GDM1 (cell line): ENCODE measurements around the gene EPHX1.
A peak's percentile ranks its signal among the peaks of the same experiment; 100 is the strongest.

Source experiments
- DNase-seq: peaks from one replicate; lab custom pipeline; 2025; lab: John Stamatoyannopoulos, UW

EPHX1 gene

DNA sequence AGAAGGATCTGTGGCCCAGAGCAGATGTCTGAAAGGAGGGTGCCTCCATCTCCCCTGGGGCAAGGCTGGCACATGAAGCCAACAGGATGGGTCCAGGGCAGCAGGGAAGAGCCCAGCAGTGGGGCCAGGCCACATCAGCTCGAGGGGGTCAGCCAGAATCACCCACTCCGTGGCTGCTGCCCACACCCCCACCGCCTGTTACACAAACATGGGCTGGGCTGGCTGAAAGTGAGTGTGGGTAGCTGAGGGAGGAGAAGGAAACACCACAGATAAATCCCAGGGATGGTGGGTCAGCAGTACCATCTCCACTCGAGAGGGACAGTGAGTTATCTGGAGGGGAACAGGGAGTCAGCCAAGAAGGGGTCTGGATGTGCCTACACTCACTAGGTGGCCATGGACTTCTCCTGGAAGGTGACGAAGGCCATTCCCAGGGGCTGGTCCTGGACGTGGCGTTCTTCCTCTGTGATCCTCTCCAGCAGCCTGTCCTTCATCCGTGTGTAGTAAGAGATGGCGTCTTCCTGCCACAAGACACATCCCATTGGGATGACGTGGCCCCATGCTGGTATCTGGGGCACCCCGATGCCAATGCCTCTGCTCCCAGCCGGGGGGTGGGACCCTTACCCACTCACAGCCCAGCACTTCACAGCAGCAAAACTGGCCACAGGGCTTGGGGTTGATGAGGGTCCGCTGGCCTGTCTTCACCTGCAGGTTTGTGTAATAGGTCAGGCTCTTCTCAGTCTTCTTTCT is 52.1 kb downstream of the EPHX1 start:
- DNase-seq: no peak

DNA sequence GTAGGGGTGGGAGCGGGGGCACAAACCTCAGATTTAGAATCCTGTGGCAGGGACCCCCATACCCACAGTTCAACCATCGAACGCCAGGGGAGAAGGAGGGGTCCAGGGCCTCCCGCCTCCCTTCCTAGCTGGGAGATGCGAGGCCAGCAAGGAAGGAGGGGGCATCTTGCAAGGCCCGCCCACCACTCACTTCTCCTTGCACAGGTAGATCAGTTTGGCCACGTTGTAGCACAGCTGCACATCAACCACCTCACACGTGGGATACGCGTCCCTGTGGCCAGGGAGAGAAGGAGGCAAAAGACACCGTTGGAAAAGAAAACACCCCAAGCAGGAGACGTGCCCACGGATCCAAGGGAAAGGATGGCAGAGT is 52.6 kb downstream of the EPHX1 start:
- DNase-seq: no peak

DNA sequence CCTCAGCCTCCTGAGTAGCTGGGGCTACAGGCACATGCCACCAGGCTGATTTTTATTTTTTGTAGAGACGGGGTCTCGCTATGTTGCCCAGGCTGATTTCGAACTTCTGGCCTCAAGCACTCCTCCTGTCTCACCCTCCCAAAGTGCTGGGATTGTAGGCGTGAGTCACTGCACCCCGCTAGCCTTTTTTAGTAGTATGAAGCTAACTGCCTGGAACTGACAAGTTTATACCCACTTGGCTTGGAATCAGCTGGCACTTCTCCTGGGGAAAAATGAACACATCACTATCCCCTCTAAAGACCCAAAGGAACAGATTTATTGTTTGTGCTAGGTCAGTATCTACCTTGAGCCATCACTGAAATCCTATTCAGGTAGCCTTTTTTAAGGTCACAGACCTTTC is 53.2 kb downstream of the EPHX1 start:
- DNase-seq: no peak

DNA sequence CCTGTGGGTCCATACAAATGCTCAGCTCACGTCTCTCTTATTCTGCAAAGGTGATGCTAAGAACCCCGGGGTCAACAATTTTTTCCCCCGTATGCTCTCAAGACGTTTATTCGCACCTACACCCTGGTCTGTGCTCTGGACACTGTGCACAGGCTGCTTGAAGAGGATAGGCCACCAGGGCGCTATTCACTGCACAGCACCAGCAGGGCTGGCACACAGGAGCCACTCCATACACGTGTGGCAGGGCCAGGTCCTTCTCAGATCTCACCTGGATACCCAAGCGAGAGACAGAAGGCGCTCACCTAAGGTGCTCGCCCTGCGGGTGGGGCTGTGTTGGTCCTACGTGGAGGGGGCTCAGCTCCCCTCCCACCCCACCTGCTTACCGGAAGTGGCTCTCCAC is 55.6 kb downstream of the EPHX1 start:
- DNase-seq: no peak

DNA sequence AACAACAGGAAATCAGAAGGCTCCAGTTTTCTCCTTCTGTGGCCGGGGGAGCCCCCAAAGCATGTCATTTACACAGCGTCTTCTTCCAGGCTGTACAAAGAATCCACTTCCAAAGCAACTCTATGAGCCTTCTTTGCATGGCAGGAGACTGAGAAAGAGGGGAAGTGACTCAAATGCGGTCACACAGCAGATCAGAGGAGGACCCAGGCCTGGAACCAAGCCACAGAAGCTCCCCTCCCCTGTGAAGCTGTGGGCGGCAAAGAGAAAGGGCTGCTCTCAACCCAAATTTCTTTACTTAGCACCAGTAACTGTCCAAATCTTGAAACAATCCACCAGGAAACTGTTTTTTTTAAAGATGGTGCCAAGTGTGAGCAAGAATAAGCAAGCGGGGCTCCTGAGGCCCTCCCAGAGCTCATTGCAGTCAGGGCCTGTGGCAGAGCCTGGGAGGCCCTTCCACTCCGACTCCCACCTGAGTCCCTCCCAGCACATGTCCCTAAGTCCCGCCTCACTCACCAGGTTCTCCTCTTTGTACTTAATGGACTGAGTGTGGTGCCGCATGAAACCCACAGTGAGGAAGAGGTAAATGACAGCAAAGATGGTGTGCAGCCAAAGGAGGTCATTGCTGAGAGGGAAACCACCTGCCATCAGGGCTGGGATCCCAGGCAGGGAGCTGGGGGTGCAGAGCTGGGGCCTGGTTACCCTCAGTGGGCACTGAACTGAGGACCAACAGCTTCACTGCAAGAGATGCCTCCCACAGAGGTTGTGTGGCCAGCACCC is 56.3 kb downstream of the EPHX1 start:
- peak; percentile 78 for DNase-seq

DNA sequence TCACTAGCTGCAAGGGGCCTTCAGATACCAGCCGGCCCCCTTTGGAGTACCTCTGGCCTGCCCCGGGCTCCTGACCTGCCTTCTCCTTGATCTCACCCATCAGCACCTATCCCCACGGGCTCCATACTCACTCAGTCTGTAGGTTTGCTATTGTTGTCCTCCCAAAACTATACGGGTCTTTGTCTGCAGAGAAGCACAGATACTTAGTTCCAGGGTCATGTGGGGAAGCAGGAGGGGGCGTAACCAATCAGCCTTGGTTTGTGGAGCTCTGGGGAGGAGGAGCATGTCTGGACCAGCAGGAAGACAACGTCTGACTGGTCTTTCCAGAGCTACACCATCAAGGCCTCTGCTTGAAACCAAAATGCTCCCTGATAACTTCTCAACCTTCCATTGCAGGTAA is 57.1 kb downstream of the EPHX1 start:
- DNase-seq: no peak

DNA sequence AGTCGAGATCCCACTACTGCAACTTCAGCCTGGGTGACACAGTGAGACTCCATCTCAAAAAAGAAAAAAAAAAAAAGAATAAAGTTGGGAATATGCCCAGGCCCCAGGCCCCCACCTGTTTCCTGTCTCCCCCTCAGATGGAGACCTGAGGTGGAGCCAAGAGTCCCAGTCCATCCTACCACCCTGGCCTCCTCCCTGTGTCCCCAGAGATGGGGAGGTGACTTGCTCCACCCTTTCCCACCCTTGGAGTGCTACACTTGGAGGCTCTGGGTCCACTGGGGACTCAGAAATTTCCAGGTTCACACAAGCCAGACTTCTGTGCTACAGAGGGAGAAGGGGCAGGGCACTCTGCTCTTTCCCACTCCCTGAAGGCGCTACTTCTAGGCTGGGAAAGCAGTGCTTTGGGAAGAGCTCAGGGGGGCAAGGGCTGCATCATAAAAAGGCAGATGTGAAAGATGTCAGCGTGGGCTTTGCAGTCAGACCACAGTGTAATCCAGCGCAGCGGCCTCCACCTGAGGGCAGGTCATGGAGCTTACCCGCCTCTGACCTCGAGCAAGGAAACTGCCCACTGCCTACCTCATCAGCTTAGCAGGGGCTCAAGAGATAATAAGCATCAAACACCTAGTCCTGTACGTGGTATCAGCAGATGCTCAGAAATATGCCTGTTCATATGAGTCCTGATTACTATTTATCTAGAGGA is 58.9 kb downstream of the EPHX1 start:
- DNase-seq: no peak

DNA sequence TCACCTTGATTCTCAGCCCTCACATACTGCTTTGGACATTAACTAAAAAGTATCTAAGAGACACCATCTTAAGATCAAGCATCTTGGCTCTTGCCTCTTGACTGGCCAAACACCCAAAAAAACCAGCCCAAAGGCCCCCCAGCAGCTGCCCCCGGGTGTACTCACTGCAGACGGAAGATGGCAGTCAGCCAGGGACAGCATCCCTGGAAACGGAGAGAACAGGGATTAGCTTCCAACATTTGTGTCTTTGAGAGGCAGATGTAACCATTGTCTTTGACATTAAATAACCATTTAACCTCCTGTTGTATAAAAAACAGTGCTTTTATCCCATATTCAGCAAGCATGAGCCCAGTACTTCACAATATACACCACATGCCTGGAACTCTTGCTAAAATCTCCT is 61.0 kb downstream of the EPHX1 start:
- DNase-seq: no peak

DNA sequence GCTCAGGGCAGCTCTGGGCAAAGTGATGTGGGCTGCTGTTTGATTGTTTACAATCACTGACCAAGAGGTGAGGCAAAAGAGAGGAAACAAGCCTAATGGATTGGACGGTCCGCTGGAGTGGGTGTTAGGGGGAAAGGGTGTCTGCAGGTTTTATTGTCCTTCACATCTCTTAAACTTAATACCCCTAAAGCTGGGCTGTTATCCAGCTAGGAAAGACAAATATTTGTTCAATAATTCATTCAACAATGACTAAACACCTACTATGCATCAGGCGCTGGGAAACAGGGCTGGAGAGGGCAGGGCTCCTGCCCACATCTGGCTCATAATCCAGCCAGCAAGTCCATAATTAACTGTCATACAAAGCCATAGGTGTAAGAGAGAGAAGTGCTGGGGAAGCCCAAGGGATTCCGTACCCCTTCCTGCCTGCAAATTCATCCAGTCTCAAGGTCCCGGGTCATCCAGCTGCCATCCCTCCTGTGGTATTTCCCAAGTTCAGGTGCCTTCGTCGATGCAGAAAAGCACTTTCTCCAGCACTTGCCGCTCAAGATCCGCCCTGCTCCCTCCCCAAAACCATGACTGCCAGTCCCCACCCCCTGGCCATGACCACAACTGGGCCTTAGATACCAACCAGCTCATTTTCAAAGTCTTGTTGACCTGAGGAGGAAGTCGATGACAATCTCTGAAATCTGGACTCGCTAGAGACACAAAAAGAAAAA is 61.6 kb downstream of the EPHX1 start:
- DNase-seq: no peak

DNA sequence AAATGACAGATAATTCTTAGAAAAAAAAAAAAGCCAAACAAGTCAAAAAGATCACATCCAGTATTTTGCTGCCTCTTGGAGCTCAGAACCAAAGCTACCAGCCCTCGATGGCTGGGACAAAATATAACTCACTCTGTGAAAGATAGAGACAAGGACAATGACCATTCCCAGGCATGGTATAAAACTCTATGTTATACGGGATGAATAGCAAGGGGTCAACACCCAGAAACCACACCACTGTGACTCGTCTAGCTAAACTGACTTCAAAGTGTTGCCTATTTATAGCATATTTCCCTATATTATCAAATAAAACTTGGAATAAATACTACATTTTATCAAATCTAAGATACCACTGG is 62.1 kb downstream of the EPHX1 start:
- DNase-seq: no peak

DNA sequence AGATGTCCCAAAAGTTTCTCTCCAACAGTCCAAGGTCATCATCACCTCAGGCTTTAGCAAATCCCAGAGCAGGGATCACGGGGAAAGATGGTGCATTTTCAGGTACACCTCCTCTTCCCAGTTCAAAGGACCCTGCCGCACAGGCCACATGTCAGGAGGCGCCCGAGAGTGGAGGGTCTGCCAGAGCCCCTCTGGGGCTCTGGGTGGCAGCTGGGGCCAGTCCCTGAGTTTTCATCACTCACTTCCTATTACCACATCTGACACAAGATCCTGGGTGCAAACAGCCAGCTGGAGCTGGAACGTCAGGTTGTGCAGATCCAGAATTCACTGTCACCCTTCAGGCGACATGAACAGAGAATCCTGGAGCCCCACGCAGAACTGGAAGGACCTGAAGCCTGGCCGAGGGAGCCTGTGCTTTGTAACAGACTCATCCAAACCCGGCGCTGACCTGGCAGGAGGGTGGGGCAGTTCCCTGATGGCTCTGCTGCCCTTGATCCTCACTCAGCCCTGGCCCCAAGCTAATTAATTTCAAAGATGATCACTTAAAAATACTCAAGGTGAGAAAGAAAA is 63.4 kb downstream of the EPHX1 start:
- DNase-seq: no peak

DNA sequence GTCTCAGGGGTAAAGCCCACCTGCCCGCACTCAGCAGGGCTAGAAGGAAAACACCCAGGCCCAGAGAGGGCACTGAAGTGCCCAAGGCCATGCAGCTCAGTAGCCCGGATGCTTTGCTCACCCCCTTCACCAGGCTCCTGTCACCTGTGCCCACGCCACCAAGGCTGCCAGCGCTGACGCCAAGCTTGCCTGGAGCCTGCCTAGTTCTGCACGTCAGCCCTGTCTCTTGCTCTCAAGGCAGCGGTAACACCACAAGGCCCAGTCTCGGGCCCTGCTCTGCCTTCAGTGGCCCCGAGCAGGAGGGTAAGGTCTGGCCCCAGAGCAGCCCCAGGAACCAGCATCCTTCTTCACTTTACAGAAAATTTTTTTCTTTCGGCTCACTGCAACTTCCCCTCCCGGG is 64.5 kb downstream of the EPHX1 start:
- no peak for DNase-seq

DNA sequence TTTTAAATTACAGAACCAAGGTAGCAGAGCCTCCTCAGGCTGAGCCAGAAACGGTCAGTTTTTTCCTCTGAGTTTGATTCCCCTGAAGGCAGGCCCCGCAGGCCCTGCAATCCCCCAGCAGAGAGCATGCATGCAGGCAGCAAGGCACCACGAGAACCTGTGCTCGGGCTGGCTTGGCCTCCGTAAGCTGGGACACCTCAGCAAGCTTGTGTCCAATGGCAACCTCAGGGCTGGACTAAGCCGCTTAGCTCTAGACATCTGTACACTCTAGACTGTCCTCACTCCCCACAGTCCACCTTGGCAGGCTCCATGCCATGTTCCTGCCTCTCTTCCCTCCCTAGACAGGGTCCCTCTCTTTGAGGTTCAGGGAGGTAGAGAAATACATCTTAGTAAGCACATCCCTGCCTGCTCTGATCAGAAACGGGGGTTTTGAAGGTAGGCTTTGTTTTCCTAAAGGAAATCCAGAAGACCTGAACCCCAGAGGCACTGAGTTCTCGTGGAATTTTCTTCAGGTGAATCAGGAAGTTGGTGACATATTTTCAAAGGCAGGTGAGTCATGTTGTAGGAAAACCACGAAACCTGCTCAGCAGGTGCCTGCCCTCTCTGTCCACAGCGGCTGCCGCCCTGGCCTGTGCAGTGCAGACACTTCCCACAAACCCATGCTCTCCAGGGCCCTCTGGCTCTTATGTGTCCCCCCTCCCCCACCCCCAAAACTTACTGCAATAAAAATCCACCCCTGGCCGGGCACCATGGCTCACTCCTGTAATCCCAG is 65.3 kb downstream of the EPHX1 start:
- DNase-seq: no peak

DNA sequence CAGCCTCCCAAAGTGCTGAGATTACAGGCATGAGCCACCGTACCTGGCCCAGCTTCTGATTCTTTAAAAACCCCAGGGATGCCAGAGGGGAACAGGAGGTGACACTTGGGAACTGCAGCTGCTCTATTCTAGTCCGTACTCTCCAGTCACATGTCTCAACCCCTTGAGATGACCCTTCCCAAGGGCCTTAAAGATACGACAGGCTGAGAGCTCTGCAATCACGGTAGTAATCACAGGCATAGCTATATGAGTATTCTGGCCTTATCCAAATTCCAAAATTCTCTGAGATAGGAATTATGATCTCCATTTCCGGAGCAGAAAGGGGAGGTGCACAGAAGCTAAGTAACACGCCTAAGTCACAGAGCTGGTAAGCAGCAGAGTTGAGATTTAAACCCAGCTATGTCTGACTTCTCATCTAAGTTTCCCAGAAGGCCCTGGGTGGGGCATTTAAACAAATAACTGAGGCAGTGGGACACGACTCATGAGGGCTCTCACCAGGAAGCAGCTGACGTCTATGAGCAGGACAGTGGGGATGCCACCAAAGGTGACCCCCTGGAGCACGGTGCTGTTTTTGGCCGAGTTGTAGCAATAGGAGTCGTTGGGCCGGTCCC is 67.1 kb downstream of the EPHX1 start:
- DNase-seq: no peak

DNA sequence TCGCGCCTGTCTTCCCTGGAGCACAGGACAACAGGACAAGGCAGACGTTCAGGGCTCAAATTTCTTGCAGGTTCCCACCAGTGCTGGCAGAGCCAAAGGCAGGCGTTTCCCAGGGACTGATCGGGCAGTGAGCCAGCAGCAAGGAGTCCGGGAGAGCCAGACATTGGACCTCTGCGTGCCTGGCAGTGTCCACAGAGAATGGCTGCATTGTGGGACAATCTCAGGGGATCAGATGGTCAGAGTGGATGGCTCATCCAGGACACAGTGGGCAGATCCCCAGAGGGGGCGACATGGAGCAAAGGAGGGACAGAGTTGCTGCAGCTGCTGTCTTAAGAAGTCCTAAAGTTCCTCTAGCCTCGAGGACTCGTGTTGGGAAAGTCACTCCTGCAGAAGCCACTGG is 67.7 kb downstream of the EPHX1 start:
- peak; percentile 27 for DNase-seq

DNA sequence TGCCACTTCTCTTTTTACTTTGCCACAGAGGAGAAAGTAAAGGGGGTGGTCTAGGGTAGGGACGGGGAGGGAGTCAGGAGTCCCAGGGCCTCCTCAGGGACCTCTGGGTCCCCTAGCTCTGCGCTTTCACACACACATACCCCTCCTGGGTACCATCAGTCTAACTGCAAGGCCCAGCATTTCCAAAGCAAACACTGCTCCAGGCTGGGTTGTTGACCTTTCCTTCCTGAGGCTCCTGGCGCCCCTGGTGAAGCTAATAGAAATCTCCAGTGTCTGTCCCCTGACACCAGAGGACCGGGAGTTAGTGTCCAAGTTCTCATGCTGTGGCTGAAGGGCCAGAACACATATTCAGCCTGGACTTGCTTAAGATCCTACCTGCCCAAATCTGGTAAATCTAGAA is 68.4 kb downstream of the EPHX1 start:
- DNase-seq: no peak

DNA sequence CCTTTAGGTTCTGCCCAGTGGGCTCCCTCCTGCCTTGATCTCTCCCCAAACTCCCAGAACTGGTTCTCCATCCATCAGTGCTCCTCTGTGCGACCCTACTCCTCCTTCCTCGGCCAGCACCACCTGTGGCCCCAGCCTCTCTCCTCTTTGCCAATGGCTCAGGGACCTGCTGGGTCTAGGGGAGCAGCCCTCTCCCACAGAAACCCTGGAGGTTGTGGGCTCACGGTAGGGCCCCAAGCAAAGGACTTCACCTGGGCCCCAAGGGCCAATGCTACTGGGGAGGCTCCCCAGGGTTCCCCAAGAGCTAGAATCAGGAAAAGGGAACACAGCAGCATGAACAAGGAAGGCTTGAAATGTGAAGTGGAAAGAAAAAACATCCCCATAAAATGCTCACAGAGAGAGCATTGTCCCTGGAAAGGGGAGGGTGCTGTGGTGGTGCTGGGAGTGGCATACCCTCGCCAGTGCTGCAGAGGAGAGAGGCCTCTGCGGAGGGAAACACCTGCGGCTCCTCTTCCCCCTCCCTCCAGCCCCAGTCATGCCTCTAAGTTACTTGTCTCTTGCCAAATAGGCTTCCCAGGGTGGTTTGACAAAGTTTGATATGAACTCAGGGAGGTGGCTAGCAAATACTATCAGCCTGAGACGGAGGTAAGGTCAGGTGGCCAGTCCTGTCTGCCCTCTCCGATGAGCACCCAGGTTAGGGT is 69.7 kb downstream of the EPHX1 start:
- no peak for DNase-seq

DNA sequence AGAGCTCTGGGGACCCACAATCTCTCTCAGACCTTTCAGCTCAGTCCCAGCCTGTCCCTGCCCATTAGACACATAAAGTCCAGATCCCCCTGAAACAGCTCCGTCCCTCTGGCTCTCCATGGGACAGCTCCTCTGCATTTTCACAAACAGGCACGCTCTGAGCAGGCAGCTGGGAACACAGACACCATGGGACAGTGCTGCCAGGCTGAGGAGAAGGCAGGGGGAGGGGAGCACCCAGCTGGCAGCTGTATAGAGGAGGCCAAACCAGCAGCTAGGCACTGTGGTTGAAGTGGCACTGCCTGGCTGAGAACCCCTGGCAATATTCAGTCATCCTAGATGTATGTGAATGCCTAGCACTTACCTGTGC is 70.3 kb downstream of the EPHX1 start:
- DNase-seq: no peak

DNA sequence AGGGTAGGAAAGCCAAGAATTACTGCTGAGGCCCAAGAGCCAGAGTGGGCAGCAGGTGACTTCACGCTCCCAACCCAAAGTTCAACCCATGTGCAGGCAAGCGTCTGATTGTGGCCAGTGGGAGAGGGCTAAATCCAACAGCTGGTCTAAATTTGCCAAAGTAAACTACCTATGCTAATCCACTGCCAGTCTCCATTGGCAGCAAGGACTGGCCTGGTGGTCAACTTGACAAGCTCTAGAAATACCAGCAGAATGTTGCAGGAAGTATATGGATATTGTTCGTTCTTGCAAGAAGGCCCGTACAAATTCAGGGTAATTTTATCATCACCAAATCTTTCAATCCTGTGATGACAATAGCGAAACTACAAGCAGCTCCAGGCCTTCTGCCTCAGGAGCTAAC is 70.7 kb downstream of the EPHX1 start:
- no peak for DNase-seq
